GM18520 (cell line): ENCODE results near the gene ADAMTS1.
"Not testable (repeated sequence)": the region's sequence is repeated elsewhere in the genome, so short reads cannot be mapped to it uniquely, and the experiment has no call there.

ENCODE experiments used
- ATAC-seq: cut with Tn5 transposase; IDR thresholded peaks from one replicate; pipeline ENCODE4 v1.9.1; 2021; ENCODE audit not compliant: unreplicated experiment

Gene ADAMTS1

GRCh38 chr21:26845066-26845758 lies at the start of gene ADAMTS1:
ADAMTS1 (minus strand) TSS chr21:26845409; CDS start chr21:26844954, 455 bp downstream.
- no peak for ATAC-seq

- ATAC-seq, result no peak
Observed at GRCh38 chr21:26892151-26892550, 46.9 kb upstream of the ADAMTS1 start.

GRCh38 chr21:26888931-26889330 lies 43.7 kb upstream of the ADAMTS1 start:
- ATAC-seq, result no peak

- ATAC-seq, result no peak
Observed at GRCh38 chr21:26888256-26888655, 43.0 kb upstream of the ADAMTS1 start.

- ATAC-seq, result no peak
Observed at GRCh38 chr21:26887251-26887650, 42.0 kb upstream of the ADAMTS1 start.

GRCh38 chr21:26884436-26884835 lies 39.2 kb upstream of the ADAMTS1 start:
- no peak for ATAC-seq

GRCh38 chr21:26883768-26884167 lies 38.6 kb upstream of the ADAMTS1 start:
- ATAC-seq, result no peak

GRCh38 chr21:26881504-26882228 lies 36.5 kb upstream of the ADAMTS1 start:
- ATAC-seq, result no peak

- no peak for ATAC-seq
Observed at GRCh38 chr21:26877018-26877417, 31.8 kb upstream of the ADAMTS1 start.

GRCh38 chr21:26874347-26874746 lies 29.1 kb upstream of the ADAMTS1 start:
- no peak for ATAC-seq

- no peak for ATAC-seq
Observed at GRCh38 chr21:26865857-26866256, 20.6 kb upstream of the ADAMTS1 start.

- not testable (repeated sequence) for ATAC-seq
Observed at GRCh38 chr21:26856871-26857350, 11.7 kb upstream of the ADAMTS1 start.

GRCh38 chr21:26854695-26855094 lies 9.5 kb upstream of the ADAMTS1 start:
- not testable (repeated sequence) for ATAC-seq

GRCh38 chr21:26852423-26852822 lies 7.2 kb upstream of the ADAMTS1 start:
- ATAC-seq, result no peak

GRCh38 chr21:26851109-26851944 lies 6.1 kb upstream of the ADAMTS1 start:
- no peak for ATAC-seq

GRCh38 chr21:26850116-26850643 lies 5.0 kb upstream of the ADAMTS1 start:
- ATAC-seq, result no peak

- no peak for ATAC-seq
Observed at GRCh38 chr21:26849428-26850115, 4.4 kb upstream of the ADAMTS1 start.

- no peak for ATAC-seq
Observed at GRCh38 chr21:26847921-26848320, 2.7 kb upstream of the ADAMTS1 start.

GRCh38 chr21:26847002-26847401 lies 1.8 kb upstream of the ADAMTS1 start:
- ATAC-seq, result no peak

- no peak for ATAC-seq
Observed at GRCh38 chr21:26846036-26846931, 1.1 kb upstream of the ADAMTS1 start.
